ENCODE measurements around the gene ARRDC1.
A peak's percentile ranks its signal among the peaks of the same experiment; 100 is the strongest.

The ARRDC1 gene

DNA sequence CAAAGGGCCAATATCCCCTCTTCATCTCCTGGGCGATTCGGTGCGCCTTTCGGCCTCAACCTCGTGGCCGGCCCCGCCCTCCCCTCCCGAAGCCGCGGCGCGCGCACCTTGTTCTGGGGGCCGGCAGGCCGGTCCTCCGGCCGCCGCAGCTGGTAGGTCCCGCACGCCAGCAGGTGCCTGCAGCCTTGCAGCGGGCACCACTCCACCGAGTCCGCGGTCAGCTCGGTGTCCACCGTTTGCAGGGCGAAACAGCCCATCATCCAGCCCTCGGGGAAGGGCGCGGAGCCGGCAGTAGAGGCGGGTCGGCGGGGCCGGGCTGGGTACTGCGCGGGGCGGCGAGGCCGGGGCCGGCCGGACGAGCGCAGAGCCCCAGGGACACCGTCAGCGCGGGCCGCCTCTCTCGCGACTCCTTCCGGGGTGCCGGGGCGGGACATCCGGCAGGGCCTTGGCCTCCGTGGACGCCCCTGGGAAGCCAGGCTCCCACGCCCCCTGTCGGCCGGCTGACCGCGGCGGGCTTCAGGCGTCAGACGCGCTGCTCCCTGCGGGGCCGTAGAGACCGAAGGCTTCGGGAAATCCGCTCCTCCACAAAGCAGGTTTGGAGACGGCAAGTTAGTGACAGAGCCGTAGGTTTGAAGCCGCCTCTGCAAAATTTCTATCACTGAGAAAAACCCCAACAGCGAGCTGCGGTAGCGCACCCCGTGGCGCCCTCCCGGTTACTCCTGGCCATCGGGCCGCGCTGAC lies 26.8 kb upstream of the ARRDC1 start, which contains the start of gene DPH7:
Gene DPH7 (minus strand): TSS at position 408 of the 741 bp plus-strand sequence. CDS start 148 bp downstream, at position 260.
- DNase-seq (ENCODE audit: low read depth in 1 of 2, low spot score in 1 of 2): peak; percentile 96 to 97
- in situ Hi-C loops (cut with HindIII; ENCODE audit: low pct_unique_long_range_greater_than_20kb, low sequenced_read_pairs): no loop called here
- TF ChIP-seq JUND (IDR thresholded peaks at IDR 0.05; ENCODE audit: low read depth): no peak

DNA sequence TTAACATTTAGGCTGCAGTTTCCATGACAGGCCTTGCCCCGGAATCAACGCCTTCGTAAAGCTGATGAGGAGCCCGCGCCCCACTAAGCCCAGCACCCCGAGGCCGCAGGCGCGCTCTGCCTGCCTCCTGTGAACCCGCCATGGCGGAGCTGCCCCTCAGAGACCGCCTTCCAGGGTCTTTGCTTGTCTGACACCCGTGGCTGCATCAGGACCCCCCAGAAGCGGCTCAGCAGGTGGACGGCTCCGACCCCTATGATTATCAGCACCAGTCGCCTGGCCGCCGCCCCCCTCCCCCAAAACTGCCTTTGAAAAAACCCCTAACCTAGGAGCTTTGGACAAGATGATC lies 26.3 kb upstream of the ARRDC1 start:
- TF ChIP-seq JUND (IDR thresholded peaks at IDR 0.05; ENCODE audit: low read depth): no peak
- no peak for DNase-seq (ENCODE audit: low read depth in 1 of 2, low spot score in 1 of 2)
- in situ Hi-C loops (cut with HindIII; ENCODE audit: low pct_unique_long_range_greater_than_20kb, low sequenced_read_pairs): no loop called here

DNA sequence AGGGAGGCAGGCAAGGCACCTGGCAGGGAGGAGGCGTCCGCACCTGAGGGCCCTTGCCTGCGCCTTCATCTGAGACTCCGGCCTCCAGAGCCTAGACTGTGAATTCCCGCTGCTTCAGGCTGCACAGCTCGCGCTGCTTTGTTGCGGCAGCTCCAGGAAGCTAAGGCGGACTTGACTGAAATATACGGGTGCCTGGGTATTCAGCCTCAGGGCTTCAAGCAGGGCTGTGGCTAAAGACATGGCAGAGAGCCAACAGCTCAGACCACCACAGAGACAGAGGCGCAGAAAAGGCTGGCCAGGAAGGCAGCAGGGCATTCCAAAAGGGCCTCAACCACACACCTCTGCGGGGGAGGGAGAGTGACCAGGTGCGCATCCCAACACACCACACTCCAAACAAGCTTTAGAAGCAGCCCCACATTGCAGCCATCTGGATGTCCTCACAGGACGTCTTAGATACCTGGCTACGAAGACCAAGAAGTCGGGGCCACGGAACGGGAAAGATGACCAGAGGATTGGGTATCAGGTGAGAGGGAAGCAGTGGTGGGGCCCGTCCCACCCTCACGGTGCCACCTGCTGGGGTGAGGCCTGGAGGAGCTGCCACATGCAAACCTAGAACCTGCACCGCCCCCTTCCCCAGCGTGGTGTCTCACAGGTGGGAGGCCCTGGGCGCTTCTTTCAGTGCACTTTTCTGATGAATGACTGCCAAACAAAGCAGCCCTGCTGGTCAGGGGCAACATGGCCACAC lies 25.1 kb upstream of the ARRDC1 start:
- TF ChIP-seq JUND (IDR thresholded peaks at IDR 0.05; ENCODE audit: low read depth): no peak
- in situ Hi-C loops (cut with HindIII; ENCODE audit: low pct_unique_long_range_greater_than_20kb, low sequenced_read_pairs): no loop called here
- DNase-seq (ENCODE audit: low read depth in 1 of 2, low spot score in 1 of 2): no peak

DNA sequence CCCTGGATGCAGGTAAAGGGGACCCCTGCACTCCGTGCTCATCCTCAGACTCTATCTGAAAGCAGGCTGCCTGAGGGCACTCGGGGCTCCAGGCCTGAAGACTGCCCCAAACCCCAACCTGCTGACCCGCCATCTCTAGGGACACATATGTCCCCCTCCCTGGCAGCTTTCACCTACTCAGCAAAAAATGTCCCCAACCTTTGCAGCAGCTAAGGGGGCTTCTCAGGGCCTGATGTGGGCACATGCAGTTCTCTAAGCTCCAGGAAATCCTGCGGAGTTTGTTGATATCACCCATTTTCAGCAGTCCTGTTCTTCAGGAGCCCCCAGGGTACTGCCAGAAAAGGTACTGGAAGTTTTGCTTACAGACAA lies 24.5 kb upstream of the ARRDC1 start:
- DNase-seq (ENCODE audit: low read depth in 1 of 2, low spot score in 1 of 2): no peak
- in situ Hi-C loops (cut with HindIII; ENCODE audit: low pct_unique_long_range_greater_than_20kb, low sequenced_read_pairs): no loop called here
- no peak for TF ChIP-seq JUND (IDR thresholded peaks at IDR 0.05; ENCODE audit: low read depth)

DNA sequence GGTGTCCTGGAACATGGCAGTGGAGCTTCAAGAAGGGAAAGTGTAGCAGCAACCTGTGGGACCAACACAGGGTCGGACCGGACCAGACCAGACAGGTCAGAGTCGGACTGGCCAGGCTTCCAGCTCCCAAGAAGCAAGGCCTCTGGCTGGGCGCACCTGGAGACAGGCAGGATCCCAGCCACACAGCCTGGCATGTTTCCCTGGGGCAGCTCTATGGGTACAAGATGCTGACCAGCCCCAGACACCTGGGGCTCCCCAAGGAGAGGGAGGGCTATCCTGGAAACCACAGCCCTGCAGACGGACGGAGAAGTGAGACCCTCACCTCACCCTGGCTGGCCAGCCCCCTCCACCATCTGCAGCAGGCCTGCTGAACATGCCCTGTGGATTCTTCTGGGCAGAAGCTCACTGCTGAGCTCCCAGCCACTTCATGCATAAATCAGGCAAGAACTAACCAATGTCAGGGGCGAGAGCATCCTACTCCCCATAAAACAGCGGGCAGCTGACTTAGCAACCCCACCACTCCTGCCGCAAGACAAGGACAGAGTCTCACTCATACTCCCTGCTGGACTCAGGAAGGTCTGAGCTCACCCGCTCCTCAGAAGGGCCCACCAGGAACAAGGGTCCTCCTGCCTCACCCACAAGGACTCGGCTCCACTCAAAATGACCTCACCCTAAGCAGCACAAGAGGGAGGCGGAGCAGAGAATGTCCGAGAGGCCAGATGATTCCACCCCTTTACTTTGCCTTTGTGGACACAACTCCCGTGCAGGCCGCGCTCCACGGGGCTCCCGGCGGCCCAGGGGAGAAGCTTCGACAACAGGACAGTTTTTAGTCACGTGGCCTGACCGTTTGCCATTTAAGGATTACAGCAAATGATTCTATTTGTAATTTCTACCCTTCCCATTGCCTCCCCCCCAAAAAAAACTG lies 23.9 kb upstream of the ARRDC1 start:
- no peak for DNase-seq (ENCODE audit: low read depth in 1 of 2, low spot score in 1 of 2)
- TF ChIP-seq JUND (IDR thresholded peaks at IDR 0.05; ENCODE audit: low read depth): no peak
- in situ Hi-C loops (cut with HindIII; ENCODE audit: low pct_unique_long_range_greater_than_20kb, low sequenced_read_pairs): no loop called here

DNA sequence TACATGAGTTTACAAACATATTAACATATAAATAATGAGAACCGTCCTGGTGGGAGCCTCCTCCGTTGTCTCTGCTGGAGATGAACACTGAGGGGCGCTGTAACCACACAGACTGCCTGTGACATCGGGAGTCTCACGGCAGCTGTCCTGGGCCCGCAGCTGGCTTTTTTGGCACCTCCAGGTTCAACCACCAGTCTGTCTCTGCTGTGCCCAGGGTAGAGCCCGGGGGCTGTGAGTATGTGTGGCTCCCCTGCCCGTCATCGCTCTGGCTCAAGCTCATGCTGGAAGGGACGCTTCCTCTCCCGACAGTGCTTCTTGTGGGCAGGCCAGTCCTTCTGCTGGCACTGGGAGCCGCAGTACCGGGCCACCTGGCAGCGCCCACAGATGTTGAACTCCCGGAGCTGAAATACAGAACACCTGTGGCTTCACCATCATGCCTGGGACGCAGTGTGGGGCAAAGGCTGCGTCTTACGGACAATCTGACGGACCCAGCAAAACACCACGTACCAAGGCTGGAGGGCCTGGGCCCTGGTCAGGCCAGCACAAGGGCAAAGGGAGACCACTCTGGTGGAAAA lies 23.1 kb upstream of the ARRDC1 start:
- in situ Hi-C loops (cut with HindIII; ENCODE audit: low pct_unique_long_range_greater_than_20kb, low sequenced_read_pairs): no loop called here
- TF ChIP-seq JUND (IDR thresholded peaks at IDR 0.05; ENCODE audit: low read depth): no peak
- DNase-seq (ENCODE audit: low read depth in 1 of 2, low spot score in 1 of 2): peak; percentile 40 to 69

DNA sequence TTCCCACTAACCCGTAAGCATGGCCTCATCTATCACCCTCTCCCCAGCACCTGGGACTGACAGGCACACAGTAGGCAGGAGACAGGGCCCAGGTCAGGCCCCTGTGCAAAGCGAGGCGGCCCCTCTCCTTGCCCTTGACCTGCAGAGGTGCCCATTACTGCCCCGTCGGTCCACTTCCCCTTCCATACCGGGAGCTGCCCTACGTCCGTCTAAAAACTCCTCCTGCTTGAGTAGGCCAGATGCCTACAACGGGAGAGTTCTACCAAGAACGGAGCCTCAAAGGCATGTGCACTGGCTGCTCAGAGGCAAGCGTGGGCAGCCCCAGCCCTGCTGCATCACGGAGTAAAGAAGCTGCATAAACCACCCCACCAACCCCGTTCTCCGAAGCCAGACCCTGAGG lies 22.1 kb upstream of the ARRDC1 start:
- DNase-seq (ENCODE audit: low read depth in 1 of 2, low spot score in 1 of 2): no peak
- no peak for TF ChIP-seq JUND (IDR thresholded peaks at IDR 0.05; ENCODE audit: low read depth)
- in situ Hi-C loops (cut with HindIII; ENCODE audit: low pct_unique_long_range_greater_than_20kb, low sequenced_read_pairs): no loop called here

DNA sequence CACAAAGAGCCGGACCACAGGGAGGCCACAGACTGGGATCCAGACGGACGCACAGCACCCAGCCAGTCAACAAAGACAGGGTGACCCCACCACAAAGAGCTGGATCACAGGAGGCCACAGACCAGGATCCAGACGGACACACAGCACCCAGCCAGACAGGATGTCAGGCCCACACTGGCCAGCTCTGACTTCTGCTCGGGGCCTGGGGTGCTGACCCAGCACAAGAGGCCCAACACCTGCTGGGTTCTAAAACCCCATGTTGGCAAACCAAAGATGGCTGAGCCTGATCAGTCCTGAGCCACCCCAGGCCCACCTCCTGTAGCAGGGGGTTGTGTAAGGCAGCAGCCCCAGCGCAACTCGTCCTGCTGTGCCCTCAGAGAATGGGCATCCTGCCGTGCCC lies 21.5 kb upstream of the ARRDC1 start:
- DNase-seq (ENCODE audit: low read depth in 1 of 2, low spot score in 1 of 2): no peak
- in situ Hi-C loops (cut with HindIII; ENCODE audit: low pct_unique_long_range_greater_than_20kb, low sequenced_read_pairs): no loop called here
- no peak for TF ChIP-seq JUND (IDR thresholded peaks at IDR 0.05; ENCODE audit: low read depth)

DNA sequence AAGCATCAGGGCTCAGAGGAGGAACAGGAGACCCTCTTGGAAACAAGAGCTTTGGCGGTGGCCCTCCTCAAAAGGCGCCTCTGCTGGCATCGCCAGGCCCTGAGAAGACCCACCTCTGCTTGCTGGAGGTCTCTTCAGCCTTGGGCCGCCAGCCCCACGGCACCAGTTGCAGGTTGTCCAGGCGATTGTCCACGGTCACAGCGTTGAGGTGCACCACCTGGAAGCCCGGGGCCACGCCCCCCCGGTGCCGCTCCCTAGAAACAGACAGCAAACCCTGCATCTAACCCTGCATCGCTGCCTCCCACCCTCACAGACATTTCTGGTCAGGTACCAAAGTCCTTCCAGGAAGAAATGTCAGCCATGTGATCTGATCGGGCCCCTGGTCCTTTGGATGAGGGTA lies 18.6 kb upstream of the ARRDC1 start:
- in situ Hi-C loops (cut with HindIII; ENCODE audit: low pct_unique_long_range_greater_than_20kb, low sequenced_read_pairs): no loop called here
- DNase-seq (ENCODE audit: low read depth in 1 of 2, low spot score in 1 of 2): no peak
- no peak for TF ChIP-seq JUND (IDR thresholded peaks at IDR 0.05; ENCODE audit: low read depth)

DNA sequence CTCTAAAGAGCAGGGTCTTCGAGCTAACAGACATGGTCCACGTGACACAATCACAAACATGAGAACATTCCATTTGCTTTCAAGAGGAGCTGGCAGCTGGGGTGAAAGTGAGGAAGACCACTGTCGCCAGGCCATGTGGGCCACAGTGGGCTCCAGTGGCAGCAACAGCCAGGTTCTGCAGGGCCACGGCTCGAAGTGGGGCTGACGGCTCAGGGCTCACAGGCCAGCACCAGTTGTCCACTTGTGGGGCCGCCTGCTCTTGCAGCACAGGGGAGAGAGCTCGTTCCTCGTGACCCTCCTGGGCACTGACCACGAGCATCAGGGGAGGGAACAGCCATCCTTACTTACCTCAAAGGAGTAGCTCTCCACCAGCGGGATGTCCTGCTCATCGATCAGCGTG lies 17.2 kb upstream of the ARRDC1 start:
- no peak for DNase-seq (ENCODE audit: low read depth in 1 of 2, low spot score in 1 of 2)
- in situ Hi-C loops (cut with HindIII; ENCODE audit: low pct_unique_long_range_greater_than_20kb, low sequenced_read_pairs): no loop called here

DNA sequence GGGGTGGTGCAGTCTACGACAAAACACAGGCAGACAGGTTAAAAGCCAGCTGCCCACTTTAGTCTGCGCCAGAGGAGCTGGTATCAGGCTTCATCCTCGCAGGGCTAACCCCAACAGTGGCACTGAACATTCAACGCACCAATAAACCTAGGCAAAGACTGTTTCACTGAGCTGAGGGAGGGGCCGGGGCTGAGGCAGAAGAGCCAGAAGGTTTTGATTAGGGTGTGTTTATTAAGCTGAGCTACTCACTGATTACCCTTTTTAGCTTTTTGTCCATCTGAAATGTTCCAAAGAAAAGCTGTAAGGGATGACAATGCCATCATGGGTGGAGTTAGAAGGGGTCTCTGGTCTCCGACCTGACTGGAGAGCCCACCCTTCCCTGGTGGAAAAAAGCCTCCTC lies 16.6 kb upstream of the ARRDC1 start:
- TF ChIP-seq JUND (IDR thresholded peaks at IDR 0.05; ENCODE audit: low read depth): no peak
- in situ Hi-C loops (cut with HindIII; ENCODE audit: low pct_unique_long_range_greater_than_20kb, low sequenced_read_pairs): no loop called here
- no peak for DNase-seq (ENCODE audit: low read depth in 1 of 2, low spot score in 1 of 2)

More for the DNA sequence above, 17.2 kb upstream of the ARRDC1 start:
- TF ChIP-seq JUND (IDR thresholded peaks at IDR 0.05; ENCODE audit: low read depth): no peak

DNA sequence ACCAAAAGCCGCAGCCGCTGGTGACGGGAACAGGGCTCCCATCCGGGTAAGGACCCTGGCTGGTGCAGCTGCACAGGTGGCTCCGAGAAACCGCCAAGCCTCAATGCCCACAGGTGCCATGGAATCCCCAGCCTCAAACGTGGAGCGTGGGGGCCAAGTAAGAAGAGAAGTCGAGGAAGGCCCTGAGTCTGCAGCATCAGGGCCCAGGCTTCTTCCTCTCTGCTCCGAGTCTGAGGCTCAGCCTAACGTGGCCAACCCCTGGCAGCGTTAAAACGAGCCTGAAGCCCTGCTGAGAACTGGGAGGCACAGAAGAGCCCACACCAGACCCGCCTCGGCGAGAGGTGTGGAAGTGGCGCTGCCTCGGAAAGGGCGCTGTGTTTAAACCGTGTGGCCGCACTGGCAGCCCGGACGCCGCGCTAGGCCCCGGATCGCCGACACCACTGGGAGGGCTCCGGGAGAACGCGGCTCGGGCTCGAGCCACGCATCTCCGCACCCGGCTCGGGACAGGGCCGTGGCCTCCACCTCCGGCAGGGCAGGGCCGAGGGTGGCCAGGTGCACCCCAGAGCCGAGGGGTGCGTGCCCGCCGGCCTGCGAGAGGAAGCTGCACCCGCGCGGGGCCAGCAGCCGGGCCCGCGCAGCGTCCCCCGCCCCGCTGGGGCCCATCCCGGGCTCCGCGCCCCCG lies 15.9 kb upstream of the ARRDC1 start:
- TF ChIP-seq JUND (IDR thresholded peaks at IDR 0.05; ENCODE audit: low read depth): no peak
- in situ Hi-C loops (cut with HindIII; ENCODE audit: low pct_unique_long_range_greater_than_20kb, low sequenced_read_pairs): no loop called here
- no peak for DNase-seq (ENCODE audit: low read depth in 1 of 2, low spot score in 1 of 2)
